Upper lobe of left lung (tissue), 4 donors: ENCODE data around the gene EPS8L2.

Experiments
- CTCF ChIP-seq, 6 experiments: fragments of 450-650 bp in 4 of 6; fragments of 200-600 bp in 2 of 6; sonication (generic) in 2 of 6; IDR thresholded peaks; one replicate each; pipeline ENCODE4 v1.5.1; 2016 to 2019; ENCODE audit warnings: antibody characterized with exemption in 6 of 6
- EP300 ChIP-seq, 4 donors: sonication (generic); formaldehyde crosslinking; IDR thresholded peaks; one replicate each; pipeline ENCODE4 v1.5.1; 2017; ENCODE audit warnings: antibody characterized with exemption in 4 of 4, control low read depth in 2 of 4
- POLR2A ChIP-seq, 4 donors: fragments of 450-650 bp; IDR thresholded peaks; one replicate each; pipeline ENCODE4 v1.5.1; 2016 to 2017; ENCODE audit warnings: antibody characterized with exemption in 4 of 4, mild to moderate bottlenecking in 2 of 4
- POLR2AphosphoS5 ChIP-seq, 2 donors: sonication (generic); formaldehyde crosslinking; IDR thresholded peaks; one replicate each; pipeline ENCODE4 v1.5.1; 2017; ENCODE audit warnings: antibody characterized with exemption in 2 of 2

GRCh38 chr11:745428-745827, 39.4 kb downstream of the EPS8L2 start:
- TF ChIP-seq CTCF (IDR thresholded peaks at IDR 0.05) (no peak), POLR2AphosphoS5 (IDR thresholded peaks at IDR 0.05) (no peak), POLR2A (IDR thresholded peaks at IDR 0.05) (no peak), EP300 (IDR thresholded peaks at IDR 0.05) (no peak)
